HG02623 (cell line): ENCODE measurements around the gene TMEM106C.

Experiments used
- ATAC-seq: cut with Tn5 transposase; IDR thresholded peaks from one replicate; pipeline ENCODE4 v1.9.1; 2021; ENCODE audit warnings: moderate library complexity; ENCODE audit not compliant: unreplicated experiment

The TMEM106C gene

GRCh38 chr12:47979166-47979565 is 15.8 kb downstream of the TMEM106C start:
- ATAC-seq, result no peak

- ATAC-seq, result no peak
Observed at GRCh38 chr12:47979686-47980085, 16.3 kb downstream of the TMEM106C start.

- no peak for ATAC-seq
Observed at GRCh38 chr12:47980197-47980596, 16.8 kb downstream of the TMEM106C start.

GRCh38 chr12:47980779-47981495 is 17.5 kb downstream of the TMEM106C start:
- no peak for ATAC-seq

- no peak for ATAC-seq
Observed at GRCh38 chr12:47981496-47982260, 18.3 kb downstream of the TMEM106C start.

- ATAC-seq, result no peak
Observed at GRCh38 chr12:47982311-47982710, 18.9 kb downstream of the TMEM106C start.

GRCh38 chr12:47982770-47983169 is 19.4 kb downstream of the TMEM106C start:
- no peak for ATAC-seq

GRCh38 chr12:47983541-47984115 is 20.2 kb downstream of the TMEM106C start:
- ATAC-seq, result no peak

GRCh38 chr12:47984331-47984801 is 21.0 kb downstream of the TMEM106C start:
- ATAC-seq, result no peak

- no peak for ATAC-seq
Observed at GRCh38 chr12:47985596-47986290, 22.3 kb downstream of the TMEM106C start.

- no peak for ATAC-seq
Observed at GRCh38 chr12:47986291-47986660, 22.9 kb downstream of the TMEM106C start.

- no peak for ATAC-seq
Observed at GRCh38 chr12:47986832-47987231, 23.4 kb downstream of the TMEM106C start.

GRCh38 chr12:47987411-47988072 is 24.1 kb downstream of the TMEM106C start:
- no peak for ATAC-seq

- no peak for ATAC-seq
Observed at GRCh38 chr12:47988073-47989022, 25.0 kb downstream of the TMEM106C start.

- no peak for ATAC-seq
Observed at GRCh38 chr12:47989023-47989417, 25.6 kb downstream of the TMEM106C start.

- no peak for ATAC-seq
Observed at GRCh38 chr12:47989666-47990065, 26.3 kb downstream of the TMEM106C start.

- ATAC-seq, result peak; percentile 93
Observed at GRCh38 chr12:47990351-47991105, 27.1 kb downstream of the TMEM106C start.

GRCh38 chr12:47991106-47992061 is 28.0 kb downstream of the TMEM106C start:
- no peak for ATAC-seq
